8988T (cell line): ENCODE measurements around the gene ITPRID1.
"Not testable (repeated sequence)": the region's sequence is repeated elsewhere in the genome, so short reads cannot be mapped to it uniquely, and the experiment has no call there.

Source experiments
- DNase-seq: peaks from one replicate; pipeline ENCODE4 v3.0.0; 2011

Gene ITPRID1

DNA sequence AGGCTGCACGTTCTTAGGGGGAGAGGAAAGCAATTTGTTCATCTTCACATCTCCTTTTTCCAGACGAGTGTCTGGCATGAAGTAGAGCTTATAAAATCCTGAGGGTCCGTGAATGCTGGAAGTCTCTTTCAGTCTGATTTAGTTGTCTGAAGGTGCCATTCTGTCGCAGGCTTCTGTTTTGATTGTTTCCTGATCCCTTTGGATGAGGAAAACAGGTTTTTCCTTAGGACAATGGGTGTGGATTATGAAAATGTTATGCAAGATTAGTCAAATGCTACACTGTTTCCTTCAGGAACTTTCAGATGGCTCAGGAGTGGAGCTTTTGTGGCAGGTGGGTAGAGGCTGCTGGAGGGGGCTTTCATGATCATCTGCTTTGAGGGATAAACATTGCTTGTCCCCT, at the start of gene ITPRID1:
Gene ITPRID1 (plus strand): TSS at position 301 of the 400 bp plus-strand sequence. CDS start 38,935 bp downstream, outside the sequence.
- DNase-seq = no peak

DNA sequence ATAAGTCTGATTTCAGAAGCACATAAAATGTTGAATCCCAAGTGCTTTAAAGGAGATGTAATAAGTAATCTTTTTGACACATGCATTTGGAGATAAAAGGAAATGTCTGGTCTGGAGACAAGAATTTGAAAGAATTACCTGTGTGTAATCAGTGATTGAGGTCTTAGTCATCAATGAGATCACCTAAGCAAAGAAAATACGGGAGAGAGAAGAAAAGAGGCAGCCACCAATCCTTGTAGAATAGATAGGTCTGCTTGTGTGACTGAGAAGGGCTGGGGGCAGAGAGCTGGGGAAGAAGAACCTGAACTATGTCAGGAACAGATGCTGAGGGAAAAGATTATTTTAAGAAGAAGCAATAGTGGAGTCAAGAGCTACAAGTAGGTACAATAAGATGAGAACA, 49.3 kb upstream of the ITPRID1 start:
- DNase-seq = no peak

DNA sequence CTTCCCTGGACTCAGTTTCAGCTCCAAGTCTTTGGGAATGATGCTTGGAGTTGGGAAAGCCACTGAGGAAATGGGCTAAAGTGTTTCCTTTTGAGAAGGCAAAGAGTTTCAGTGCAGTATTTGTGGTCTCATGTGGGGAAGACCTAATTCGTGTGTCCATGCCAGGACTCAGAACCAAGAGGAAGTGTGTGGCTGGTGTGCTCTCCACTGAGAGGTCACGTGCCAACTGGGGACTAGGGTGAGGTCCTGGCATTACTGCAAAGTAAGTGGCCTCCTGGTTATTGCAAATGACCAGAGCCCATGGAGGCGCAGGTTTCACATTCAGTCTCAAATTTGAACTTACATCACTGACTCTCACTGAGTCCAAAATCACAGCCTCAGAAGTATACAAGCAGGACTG, 48.6 kb upstream of the ITPRID1 start:
- DNase-seq = no peak

DNA sequence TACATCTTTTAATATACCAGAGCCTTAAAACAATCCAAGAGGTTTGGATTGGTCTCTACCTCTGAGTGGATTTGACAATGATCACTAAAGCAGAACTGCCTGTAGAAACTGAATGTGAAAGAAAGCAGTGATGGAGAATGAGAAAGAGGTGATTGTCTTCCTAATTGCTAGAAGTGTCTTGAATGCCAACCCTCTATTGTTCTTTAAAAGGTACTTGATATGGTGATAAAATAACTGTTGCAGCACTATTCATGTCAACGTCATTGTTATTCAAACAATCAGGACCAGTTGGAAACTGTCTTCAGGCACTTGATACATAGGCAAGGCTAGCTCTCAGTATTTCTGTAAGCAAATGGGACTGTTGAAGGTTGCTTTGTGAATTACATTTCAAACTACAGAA, 47.9 kb upstream of the ITPRID1 start:
- DNase-seq = no peak

DNA sequence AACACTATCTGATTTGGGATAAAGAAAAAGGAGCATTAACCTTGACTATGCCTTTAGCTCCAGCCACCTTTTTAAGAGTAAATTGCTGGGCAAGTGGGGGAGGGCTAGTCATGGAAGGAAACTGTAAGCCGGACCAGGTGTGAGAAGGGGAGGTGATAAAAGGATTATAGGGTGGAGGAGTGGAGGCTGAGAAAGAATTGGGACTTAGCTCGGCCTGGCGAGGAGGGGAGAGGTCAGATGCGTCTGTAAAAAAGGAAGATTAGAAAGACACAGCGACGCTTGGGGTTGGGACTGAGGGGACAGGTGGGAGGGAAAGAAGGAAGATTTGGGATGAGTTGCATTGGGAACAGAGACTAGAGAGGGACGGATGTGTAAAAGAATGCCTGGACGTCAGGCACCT, 43.0 kb upstream of the ITPRID1 start:
- not testable (repeated sequence) for DNase-seq

DNA sequence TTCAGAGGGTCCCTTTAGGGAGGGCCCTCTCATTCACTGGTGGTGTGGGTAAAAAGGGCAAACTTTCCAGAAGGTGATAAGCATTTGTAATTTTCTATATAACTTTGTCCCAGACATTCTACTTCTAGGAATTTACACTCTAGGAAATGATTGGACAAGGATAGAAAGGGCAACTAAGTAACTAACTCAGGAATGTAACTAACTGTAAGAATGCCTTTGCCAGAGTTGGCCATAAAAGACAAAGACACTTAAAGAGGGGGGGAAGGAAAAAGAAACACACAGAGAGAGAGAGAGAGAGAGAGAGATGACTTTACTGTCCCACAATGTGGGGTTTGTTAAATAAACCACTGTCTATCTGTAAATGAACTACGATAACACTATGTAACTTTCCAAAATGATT, 38.5 kb upstream of the ITPRID1 start:
- no peak for DNase-seq

DNA sequence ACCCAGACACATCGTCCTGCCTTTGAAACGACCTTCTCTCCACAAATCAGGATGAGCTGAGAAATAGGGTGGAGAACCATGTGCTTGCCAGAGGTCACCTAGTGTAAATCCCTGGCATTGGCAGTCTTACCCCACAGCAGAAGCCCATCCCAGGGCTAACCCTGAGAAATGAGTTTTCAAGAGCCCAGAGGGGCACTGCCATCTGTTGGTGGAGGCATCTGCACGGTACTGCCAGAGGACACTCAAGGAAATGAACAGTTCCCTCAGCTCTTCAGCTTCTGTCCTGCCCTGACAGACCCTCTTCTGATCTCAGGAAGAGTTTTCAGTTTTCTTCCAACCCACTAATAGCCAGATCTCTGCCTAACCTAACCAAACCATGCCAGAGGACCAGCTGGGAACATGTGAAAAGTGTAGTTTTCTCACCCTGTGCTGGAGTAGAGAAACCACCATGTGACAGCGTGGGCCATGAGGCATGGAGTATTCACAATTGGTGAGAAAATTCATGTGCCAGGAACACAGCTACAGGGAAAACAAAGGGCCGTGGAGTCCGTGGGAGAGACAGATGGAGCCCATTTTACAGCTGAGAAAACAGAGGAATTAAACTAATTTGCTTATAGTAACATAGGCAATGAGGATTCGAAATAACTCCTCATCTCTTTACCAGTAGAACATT, 37.7 kb upstream of the ITPRID1 start:
- DNase-seq = no peak

DNA sequence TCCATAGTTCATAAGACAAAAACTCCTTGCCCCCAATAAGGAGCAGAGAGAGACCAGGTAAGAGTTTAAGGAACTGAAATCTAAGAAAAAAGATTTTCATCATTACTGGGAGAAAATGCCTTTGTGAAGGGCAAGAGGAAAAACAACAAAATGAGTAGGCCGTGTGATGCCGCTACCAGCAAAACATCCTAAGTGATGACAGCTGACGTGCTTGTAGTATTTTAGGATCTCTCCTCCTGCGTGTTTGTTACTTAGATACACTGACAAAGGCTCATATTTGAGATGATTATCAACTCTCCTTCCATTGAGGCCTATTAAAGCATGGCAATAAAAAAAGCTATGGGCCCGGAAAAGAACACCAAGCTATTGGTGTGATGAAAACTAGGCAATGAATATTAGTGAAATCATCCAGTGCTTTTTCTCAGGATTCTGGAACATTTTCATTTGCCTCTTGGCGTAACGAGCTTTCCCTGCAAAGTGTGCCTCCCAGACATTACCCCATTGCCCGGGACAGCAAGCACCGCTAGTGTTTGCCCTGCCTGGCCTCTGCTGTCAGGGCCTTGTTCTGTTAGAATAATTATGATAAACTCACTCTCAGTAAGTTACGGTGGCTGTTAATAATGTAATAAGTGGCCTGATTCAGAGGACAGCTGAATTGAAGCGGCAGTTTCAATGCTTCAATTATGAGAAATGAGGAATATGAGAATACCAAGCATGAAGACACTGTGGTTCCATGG, 36.8 kb upstream of the ITPRID1 start:
- no peak for DNase-seq

DNA sequence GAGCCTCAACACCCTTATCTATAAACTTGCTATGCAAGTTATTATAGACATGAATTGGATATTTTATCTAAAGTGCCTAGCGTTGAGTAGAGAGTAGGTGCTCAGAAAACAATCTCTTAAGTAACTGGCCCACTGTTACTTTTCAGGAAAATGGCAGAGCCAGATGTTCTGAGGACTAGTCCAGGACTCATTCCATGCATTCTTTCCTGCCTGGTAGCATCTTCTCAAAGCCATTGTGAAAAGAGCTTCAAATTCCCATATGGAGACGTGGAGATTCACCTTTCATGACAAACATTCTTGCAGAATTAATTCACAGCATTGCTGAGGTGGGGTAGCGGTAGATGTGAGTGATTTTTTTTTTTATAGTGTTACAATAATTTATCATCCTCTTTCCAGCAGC, 35.9 kb upstream of the ITPRID1 start:
- DNase-seq = no peak

DNA sequence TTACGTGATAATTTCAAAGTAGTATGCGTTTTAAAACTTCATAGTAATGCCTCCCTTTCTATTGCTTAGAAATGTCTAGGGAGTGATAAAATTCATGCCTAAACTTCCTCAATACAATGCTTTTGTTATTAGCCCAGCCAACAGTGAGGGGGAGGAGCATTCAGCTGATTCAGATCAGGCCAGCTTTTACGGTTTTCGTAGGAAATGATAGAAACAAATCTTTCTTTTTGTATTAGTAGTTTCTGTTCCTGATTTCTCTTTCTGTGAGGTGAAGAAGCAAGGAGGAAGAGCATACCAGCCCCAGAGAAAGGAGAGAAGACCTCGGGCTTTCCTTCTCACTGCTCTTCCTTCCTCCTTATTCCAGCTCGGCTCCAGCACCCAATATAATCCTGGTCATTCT, 35.2 kb upstream of the ITPRID1 start:
- DNase-seq = no peak

DNA sequence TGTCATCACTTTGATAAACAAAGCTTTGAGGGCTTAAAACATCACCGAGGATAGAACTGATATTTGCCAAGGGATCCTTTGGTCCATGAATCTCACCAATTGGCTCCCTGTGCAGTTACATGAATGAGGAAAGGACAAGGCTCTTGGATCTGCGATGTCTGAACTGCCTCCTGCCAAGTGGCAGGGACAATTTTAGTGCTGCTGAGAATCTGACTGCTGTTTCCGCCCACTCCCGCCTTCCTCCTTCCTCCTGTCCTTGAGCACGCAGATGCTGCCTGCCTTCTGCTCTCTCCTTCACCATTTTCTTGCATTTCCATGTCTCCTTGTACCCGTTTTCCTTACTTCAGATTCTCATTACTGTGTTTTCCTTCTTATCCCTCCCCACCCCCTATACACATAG, 26.8 kb upstream of the ITPRID1 start:
- DNase-seq = no peak

DNA sequence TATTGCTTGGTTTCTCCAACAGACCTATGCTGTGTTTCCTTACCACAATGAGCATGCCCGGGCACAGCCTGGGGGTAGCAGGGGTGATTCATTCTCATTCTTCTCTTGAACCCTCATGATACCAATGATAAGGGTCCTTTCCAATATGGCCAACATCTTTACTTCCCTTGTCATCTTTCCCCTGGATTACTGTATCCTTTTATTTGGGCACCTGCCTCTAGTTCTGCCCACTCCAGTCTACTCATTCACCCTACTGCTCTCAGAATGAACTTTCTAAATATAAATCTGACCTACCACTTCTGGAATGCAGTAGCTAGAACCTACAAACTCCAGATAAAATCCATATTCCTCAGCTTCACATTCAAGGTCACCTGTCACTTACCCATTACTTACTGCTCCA, 26.4 kb upstream of the ITPRID1 start:
- no peak for DNase-seq

DNA sequence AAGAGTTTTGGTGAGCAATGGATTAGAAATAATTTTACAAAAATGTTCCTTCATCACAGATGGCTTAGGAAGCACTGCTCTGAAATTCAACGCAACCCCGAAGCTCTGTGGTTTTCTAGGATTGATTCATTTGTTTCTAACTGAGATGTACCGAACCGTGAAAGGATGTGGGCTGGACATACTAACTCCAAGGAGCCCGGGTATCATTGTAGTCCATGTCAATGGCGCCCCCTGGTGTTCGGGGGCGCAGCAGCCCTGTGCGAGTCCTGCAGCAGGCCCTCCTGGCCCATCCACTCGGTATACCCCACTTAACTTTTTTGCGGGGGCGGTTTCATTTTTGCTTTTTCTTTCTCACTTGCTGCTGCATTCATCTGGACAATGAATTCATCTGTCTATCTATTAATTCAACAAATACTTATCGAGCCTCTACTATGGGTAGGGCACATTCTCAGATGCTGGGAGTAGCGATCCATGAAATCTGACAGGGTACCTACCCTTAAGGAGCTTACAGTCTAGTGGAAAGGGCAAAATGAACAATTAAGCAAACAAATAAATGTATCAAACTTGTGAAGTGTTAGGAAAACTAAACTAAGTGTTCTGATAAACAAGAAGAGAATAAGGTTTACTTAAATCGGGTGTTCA, 25.2 kb upstream of the ITPRID1 start:
- DNase-seq = peak; percentile 21

DNA sequence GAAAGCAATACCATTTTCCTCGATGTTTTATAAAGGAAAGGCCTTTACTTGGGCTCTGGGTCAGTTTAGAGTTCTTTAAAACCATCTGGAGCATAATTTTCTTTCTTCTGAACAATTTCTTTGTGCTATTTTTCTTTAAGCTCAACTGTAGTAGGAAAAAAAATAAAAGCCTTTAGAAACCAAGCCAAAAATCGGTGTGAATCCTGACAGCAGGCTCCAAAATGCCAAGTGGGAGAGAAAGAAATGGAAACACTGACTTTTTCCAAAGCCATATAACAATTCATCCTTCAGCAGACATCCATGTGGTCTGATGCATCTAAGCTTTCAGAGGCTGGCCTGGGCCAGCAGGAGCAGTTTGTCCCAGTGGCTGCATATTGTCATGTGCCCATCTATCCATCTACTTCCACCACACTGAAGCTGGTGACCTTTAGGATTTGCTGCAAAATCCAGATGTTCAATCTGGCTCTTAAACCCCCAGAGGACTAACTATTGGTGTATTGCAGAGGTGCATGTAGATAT, 23.0 kb upstream of the ITPRID1 start:
- DNase-seq = no peak

DNA sequence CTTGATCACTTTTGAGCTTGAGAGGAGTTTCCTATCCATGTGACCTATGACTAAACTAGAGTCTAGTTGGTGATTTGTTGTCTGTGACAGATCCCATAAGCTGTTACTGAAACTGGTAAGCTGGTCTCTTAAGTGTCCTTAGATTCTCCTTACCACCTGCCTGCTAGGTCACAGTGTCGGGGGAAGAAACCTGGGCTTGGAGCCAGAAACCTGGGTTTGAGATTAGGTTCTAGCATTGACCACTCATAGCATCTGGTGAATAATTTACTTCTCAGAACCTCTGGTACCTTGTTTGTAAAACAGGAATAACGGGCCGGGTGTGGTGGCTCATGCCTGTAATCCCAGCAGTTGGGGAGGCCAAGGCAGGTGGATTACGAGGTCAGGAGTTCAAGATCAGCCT, 21.8 kb upstream of the ITPRID1 start:
- DNase-seq = no peak

DNA sequence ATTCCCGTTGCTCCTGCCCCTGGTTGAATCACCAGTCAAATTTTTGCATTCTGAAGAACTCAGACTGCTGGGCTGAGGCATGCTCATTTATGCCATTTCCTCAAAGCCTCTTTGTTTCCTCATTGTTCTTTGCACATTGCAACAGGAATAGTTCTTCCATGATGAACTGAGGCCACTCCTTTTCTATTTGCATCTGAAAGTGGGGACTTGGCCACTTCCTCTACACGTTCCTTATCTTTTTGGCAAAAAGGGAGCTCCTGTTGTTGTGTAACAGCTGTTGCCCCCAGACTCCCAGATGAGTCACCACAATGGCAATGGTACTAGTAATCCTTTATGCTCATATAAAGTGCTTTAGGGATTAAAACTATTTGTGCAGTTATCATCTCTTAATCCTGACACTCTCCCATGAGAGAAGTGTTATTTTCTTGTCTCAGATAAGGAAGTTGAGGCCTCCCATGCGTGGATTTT, 20.1 kb upstream of the ITPRID1 start:
- no peak for DNase-seq

DNA sequence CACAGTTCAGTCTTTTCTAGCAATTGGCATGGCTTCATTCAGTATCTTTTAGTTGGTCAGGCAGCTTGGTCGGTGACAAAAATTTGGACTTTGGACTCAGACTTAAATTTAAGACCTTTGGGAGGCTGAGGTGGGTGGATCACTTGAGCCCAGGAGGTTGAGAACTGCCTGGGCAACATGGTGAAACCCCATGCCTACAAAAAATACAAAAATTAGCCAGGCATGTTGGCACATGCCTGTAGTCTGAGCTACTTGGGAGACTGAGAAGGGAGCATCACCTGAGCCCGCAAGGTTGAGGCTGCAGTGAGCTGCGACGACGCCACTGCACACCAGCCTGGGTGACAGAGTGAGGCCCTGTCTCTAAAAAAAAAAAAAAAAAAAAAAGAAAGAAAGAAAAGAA, 19.5 kb upstream of the ITPRID1 start:
- DNase-seq = no peak

DNA sequence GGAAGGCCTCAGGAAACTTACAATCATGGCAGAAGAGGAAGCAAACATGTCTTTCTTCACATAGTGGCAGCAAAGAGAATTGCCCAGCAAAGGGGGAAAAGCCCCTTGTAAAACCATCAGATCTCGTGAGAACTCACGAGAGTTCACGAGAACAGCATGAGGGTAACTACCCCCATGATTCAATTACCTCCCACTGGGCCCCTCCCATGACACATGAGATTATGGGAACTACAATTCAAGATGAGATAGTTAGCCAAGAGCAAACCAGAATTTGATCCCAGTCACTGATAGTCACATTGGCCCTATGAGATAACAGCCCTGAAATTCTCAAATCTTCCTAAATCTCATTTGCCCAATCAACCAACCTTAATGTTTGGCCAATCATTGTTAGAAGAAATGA, 18.2 kb upstream of the ITPRID1 start:
- DNase-seq = no peak

DNA sequence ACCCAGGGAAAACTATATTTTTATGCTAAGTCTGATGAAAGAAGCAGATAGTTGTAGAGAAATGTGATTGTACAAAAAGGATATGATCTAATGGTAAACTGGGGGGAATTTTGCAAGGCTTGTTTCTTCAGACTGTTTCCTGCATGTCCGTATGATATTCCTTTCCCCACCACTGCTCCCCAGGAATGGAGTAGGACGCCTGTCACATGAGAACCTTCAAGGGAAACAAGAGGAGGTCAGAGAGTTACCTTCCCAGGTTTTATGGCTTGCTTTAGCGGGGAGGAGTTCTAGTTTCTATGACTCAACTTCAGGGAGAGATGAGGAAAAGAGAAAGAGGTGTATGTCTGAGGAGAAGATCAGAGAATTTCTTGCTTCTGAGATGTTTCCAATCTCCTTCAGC, 16.4 kb upstream of the ITPRID1 start:
- DNase-seq = no peak

DNA sequence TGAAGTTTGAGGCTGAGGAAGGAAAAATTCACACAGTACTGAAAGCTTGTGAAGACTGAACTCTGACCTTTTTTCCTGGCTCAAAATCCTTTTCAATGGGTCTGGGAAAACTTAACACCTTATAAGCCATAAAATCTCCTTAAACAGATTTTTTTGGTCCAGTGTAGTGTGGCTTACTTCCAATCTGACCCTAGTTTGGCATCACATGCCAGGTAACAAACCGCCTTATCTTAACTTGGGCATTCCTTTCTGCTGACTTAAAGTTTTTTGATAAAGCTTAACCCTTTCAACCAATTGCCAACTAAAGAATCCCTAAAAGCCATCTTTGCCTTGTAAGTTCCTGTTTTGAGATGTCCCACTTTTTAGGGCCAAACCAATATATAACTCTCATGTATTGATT, 13.2 kb upstream of the ITPRID1 start:
- DNase-seq = no peak

DNA sequence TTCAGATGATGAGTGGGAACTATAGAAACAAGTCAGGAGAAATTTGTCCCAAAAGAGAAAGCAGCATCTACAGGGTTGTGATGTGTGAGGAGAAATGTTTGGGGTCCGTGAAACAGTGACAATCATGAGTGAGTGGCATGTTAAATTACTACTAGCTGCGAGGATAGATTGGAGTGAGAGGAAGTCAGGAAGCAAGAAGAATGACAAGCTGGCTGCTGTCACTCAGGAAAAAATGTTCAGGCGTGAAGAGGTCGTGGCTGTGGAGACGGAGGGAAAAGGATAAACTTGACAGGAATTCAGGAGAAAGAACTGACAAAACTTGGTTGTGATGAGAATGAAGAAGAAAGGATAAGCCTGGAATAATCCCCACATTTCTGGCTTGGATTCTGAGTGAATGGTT, 5.1 kb upstream of the ITPRID1 start:
- no peak for DNase-seq

DNA sequence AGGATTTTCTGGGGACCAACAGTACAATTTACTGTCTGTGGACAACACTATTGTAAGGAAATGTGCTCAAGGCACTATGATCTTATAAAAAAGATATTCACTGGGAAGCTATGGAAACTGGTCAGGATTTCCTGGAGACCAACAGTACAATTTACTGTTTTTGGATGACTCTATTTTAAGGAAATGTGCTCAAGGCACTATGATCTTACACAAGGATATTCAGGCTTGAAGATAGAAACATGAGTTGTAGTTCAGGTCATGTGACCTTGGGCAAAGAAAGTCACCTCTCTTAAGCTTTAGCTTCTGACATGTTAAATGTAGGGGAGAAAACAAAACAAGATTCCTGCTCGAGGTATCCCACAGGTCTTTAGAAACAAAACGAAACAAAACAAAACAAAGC, 1.7 kb upstream of the ITPRID1 start:
- DNase-seq = no peak

DNA sequence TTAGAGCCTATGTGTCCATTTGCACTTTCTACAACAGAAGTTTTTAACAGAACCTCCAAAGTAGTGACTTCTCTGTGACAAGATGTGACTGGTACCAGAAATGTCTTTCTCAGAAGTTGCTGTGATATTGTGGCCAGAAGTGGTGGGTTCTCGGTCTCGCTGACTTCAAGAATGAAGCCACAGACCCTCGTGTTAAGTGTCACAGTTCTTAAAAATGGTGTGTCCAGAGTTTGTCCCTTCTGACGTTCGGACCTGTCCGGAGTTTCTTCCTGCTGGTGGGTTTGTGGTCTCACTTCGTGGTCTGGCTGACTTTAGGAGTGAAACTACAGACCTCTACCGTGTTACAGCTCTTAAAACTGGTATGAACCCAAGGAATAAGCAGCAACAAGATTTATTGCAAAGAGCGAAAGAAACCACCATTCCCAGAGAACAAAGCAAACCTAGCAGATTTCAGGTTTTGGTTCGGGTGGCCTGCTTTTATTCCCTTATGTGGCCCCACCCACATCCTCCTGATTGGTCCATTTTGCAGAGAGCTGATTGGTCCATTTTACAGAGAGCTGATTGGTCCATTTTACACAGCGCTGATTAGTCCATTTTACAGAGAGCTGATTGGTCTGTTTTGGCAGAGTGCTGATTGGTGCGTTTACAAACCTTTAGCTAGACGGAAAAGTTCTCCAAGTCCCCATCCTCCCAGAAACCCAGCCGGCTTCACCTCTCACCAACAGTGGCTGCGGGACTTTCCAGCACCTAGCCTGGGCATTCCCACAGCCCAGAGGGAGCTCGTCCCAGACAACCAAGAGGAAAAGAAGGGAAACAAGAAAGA, 3.0 kb downstream of the ITPRID1 start:
- no peak for DNase-seq
